CD4-positive, alpha-beta memory T cell (primary cell): Measurements from ENCODE around the gene PDE8A. TPM values are rescaled to one million over a fixed set of nuclear protein-coding genes. Genes with fewer than 3 reads are reported as not detected.
A peak's percentile ranks its signal among the peaks of the same experiment; 100 is the strongest.
"Not testable (repeated sequence)": the region's sequence is repeated elsewhere in the genome, so short reads cannot be mapped to it uniquely, and the experiment has no call there.

Experiments used
- CTCF ChIA-PET: fragments of 350-600 bp; sonication (Branson Sonifier 250); formaldehyde crosslinking; loops from one replicate; lab custom pipeline; 2021; ENCODE audit warnings: inconsistent platforms; ENCODE audit not compliant: partially characterized antibody; lab: Charles Lee
- POLR2A ChIA-PET: fragments of 350-600 bp; sonication (Branson Sonifier 250); formaldehyde crosslinking; loops from one replicate; lab custom pipeline; 2021; ENCODE audit not compliant: partially characterized antibody; lab: Charles Lee
- DNase-seq, 5 donors: peaks; one replicate each; pipeline versions ENCODE4 v3.0.0 to v3.0.0-alpha.2; 2020 to 2022; ENCODE audit warnings: mixed read lengths in 1 of 5
- H3K27ac ChIP-seq: one replicate; pipeline ENCODE4 v1.7.0; 2013; ENCODE audit warnings: low read depth, low read length
- H3K27me3 ChIP-seq: 2 replicates; pipeline ENCODE4 v1.7.0; 2013; ENCODE audit warnings: mild to moderate bottlenecking, low read length, moderate library complexity; ENCODE audit not compliant: insufficient read depth
- H3K36me3 ChIP-seq: 2 replicates; pipeline ENCODE4 v1.7.0; 2013; ENCODE audit warnings: mild to moderate bottlenecking, low read length, moderate library complexity; ENCODE audit not compliant: insufficient read depth
- H3K4me1 ChIP-seq: 2 replicates; pipeline ENCODE4 v1.7.0; 2013; ENCODE audit warnings: mild to moderate bottlenecking, low read length, moderate library complexity; ENCODE audit not compliant: insufficient read depth
- H3K4me3 ChIP-seq, 2 donors: one replicate each; pipeline ENCODE4 v1.7.0; 2013; ENCODE audit warnings: low read length in 2 of 2, mild to moderate bottlenecking in 1 of 2
- H3K9me3 ChIP-seq, 2 donors: one replicate each; pipeline ENCODE4 v1.7.0; 2013; ENCODE audit warnings: low read length in 2 of 2, control low read depth in 1 of 2; ENCODE audit not compliant: control insufficient read depth in 1 of 2
- H3K27ac Mint-ChIP-seq, 7 donors: one replicate each; pipeline ENCODE4 v1.8.0; 2020 to 2021; ENCODE audit warnings: mixed read lengths in 7 of 7, mild to moderate bottlenecking in 6 of 7, inconsistent platforms in 3 of 7, moderate library complexity in 3 of 7
- H3K27me3 Mint-ChIP-seq, 2 donors: one replicate each; pipeline ENCODE4 v1.8.0; 2020 to 2021; ENCODE audit warnings: mixed read lengths in 2 of 2
- H3K36me3 Mint-ChIP-seq, 2 donors: one replicate each; pipeline ENCODE4 v1.8.0; 2020 to 2021; ENCODE audit warnings: mixed read lengths in 2 of 2, inconsistent platforms in 1 of 2, mild to moderate bottlenecking in 1 of 2
- H3K4me1 Mint-ChIP-seq, 4 donors: one replicate each; pipeline ENCODE4 v1.8.0; 2020 to 2021; ENCODE audit warnings: mixed read lengths in 4 of 4, mild to moderate bottlenecking in 1 of 4
- H3K4me3 Mint-ChIP-seq, 8 donors: one replicate each; pipeline ENCODE4 v1.8.0; 2020 to 2021; ENCODE audit warnings: mixed read lengths in 8 of 8, mild to moderate bottlenecking in 7 of 8, moderate library complexity in 6 of 8, inconsistent platforms in 3 of 8
- H3K9me3 Mint-ChIP-seq, 8 donors: one replicate each; pipeline ENCODE4 v1.8.0; 2020 to 2021; ENCODE audit warnings: mixed read lengths in 8 of 8, mild to moderate bottlenecking in 5 of 8, inconsistent platforms in 3 of 8, moderate library complexity in 1 of 8
- intact Hi-C: fragments of 100-400 bp; cut with micrococcal nuclease; formaldehyde crosslinking; loops from one replicate; pipeline ENCODE4 v1.15.1; 2023
- polyA plus RNA-seq, 2 donors: library from polyadenylated mRNA; unstranded; fragments of 300-500 nt; fragmentation: Illumina TruSeq; gene quantifications; one replicate each; pipeline ENCODE4 v1.2.3, GENCODE V29; 2021
- total RNA-seq, 2 experiments: library from RNA; stranded (reverse); gene quantifications; one replicate each; pipeline ENCODE4 v1.2.3, GENCODE V29; 2021

The PDE8A gene
- total and polyA plus RNA-seq, 4 experiments from 2014 or later = 1.9 to 41.3 (median 22.4) TPM

- H3K4me1 ChIP-seq = peaks cover 27% of the 10 kb centered on the region
- no peak for DNase-seq
Measured at GRCh38 chr15:85008474-85009260, 27.0 kb downstream of the PDE8A start.

GRCh38 chr15:85009435-85009834 is 27.8 kb downstream of the PDE8A start:
- peaks cover 27% of the 10 kb centered on the region for H3K4me1 ChIP-seq
- CTCF ChIA-PET = no interaction called here
- peaks cover 3 to 4% of the 10 kb centered on the region in 2 donors for H3K36me3 Mint-ChIP-seq
- no peaks in the 10 kb centered on the region for H3K27me3 Mint-ChIP-seq
- H3K36me3 ChIP-seq = no peaks in the 10 kb centered on the region
- POLR2A ChIA-PET = no interaction called here
- peaks cover 0 to 6% (median 0%) of the 10 kb centered on the region in 8 donors for H3K9me3 Mint-ChIP-seq
- H3K4me3 ChIP-seq = no peak overlapping the region
- intact Hi-C loops = no loop called here
- no peak overlapping the region for H3K4me3 Mint-ChIP-seq
- no peaks in the 10 kb centered on the region for H3K9me3 ChIP-seq
- H3K27ac ChIP-seq = no peak overlapping the region
- peaks cover 20 to 67% (median 39%) of the 10 kb centered on the region in 4 donors for H3K4me1 Mint-ChIP-seq
- DNase-seq = no peak
- no peaks in the 10 kb centered on the region for H3K27me3 ChIP-seq
- H3K27ac Mint-ChIP-seq = peak overlapping the region in 1 of 7 donors; percentile 1

More at GRCh38 chr15:85008474-85009260, 27.0 kb downstream of the PDE8A start:
- Mint-ChIP-seq H3K4me1 (peaks cover 23 to 68% (median 44%) of the 10 kb centered on the region in 4 donors), H3K4me3 (peak overlapping the region in 3 of 8 donors; percentile 4 to 34 (median 7)), H3K36me3 (peaks cover 3 to 4% of the 10 kb centered on the region in 2 donors), H3K27me3 (no peaks in the 10 kb centered on the region), H3K9me3 (peaks cover 0 to 6% (median 0%) of the 10 kb centered on the region in 8 donors), H3K27ac (peak overlapping the region in 4 of 7 donors; percentile 1 to 78 (median 30))
- no peaks in the 10 kb centered on the region for H3K27me3 ChIP-seq
- intact Hi-C loops = no loop called here
- POLR2A ChIA-PET = no interaction called here
- CTCF ChIA-PET = no interaction called here
- H3K36me3 ChIP-seq = no peaks in the 10 kb centered on the region
- H3K4me3 ChIP-seq = no peak overlapping the region
- no peak overlapping the region for H3K27ac ChIP-seq
- H3K9me3 ChIP-seq = no peaks in the 10 kb centered on the region

GRCh38 chr15:85010071-85010385 is 28.4 kb downstream of the PDE8A start:
- H3K9me3 ChIP-seq = no peaks in the 10 kb centered on the region
- Mint-ChIP-seq H3K27me3 (no peaks in the 10 kb centered on the region), H3K27ac (no peak overlapping the region), H3K4me3 (no peak overlapping the region), H3K4me1 (peaks cover 17 to 64% (median 41%) of the 10 kb centered on the region in 4 donors), H3K36me3 (peaks cover 3 to 4% of the 10 kb centered on the region in 2 donors), H3K9me3 (peaks cover 0 to 6% (median 0%) of the 10 kb centered on the region in 8 donors)
- ChIA-PET POLR2A (no interaction called here), CTCF (interaction anchor here (1.6 kb wide), 1 partner anchor 37 kb away, joined by 4 read pairs; no protein-coding TSS in a partner anchor)
- DNase-seq = no peak
- no peaks in the 10 kb centered on the region for H3K36me3 ChIP-seq
- no peak overlapping the region for H3K27ac ChIP-seq
- no peaks in the 10 kb centered on the region for H3K27me3 ChIP-seq
- no peak overlapping the region for H3K4me3 ChIP-seq
- intact Hi-C loops = no loop called here
- H3K4me1 ChIP-seq = peaks cover 27% of the 10 kb centered on the region

- H3K4me3 Mint-ChIP-seq = no peak overlapping the region
- POLR2A ChIA-PET = no interaction called here
- H3K4me3 ChIP-seq = no peak overlapping the region
- H3K4me1 ChIP-seq = peaks cover 27% of the 10 kb centered on the region
- no peak overlapping the region for H3K27ac Mint-ChIP-seq
- H3K4me1 Mint-ChIP-seq = peaks cover 18 to 64% (median 41%) of the 10 kb centered on the region in 4 donors
- H3K27me3 ChIP-seq = no peaks in the 10 kb centered on the region
- H3K36me3 Mint-ChIP-seq = peaks cover 3 to 4% of the 10 kb centered on the region in 2 donors
- CTCF ChIA-PET = interaction anchor here (1.6 kb wide), 1 partner anchor 36 kb away, joined by 4 read pairs; no protein-coding TSS in a partner anchor
- H3K36me3 ChIP-seq = no peaks in the 10 kb centered on the region
- no peaks in the 10 kb centered on the region for H3K9me3 ChIP-seq
- H3K27ac ChIP-seq = no peak overlapping the region
- intact Hi-C loops = no loop called here
- DNase-seq = peak in 1 of 5 donors; percentile 33
- H3K9me3 Mint-ChIP-seq = peaks cover 0 to 6% (median 0%) of the 10 kb centered on the region in 8 donors
- no peaks in the 10 kb centered on the region for H3K27me3 Mint-ChIP-seq
Measured at GRCh38 chr15:85010386-85011159, 28.9 kb downstream of the PDE8A start.

- Mint-ChIP-seq H3K36me3 (peaks cover 3 to 4% of the 10 kb centered on the region in 2 donors), H3K4me1 (peaks cover 19 to 66% (median 41%) of the 10 kb centered on the region in 4 donors), H3K27me3 (no peaks in the 10 kb centered on the region), H3K9me3 (peaks cover 0 to 6% (median 0%) of the 10 kb centered on the region in 8 donors), H3K27ac (no peak overlapping the region), H3K4me3 (no peak overlapping the region)
- peaks cover 27% of the 10 kb centered on the region for H3K4me1 ChIP-seq
- no peaks in the 10 kb centered on the region for H3K36me3 ChIP-seq
- intact Hi-C loops = no loop called here
- no peak overlapping the region for H3K4me3 ChIP-seq
- H3K27ac ChIP-seq = no peak overlapping the region
- ChIA-PET POLR2A (no interaction called here), CTCF (interaction anchor here (1.6 kb wide), 1 partner anchor 35 kb away, joined by 4 read pairs; no protein-coding TSS in a partner anchor)
- no peaks in the 10 kb centered on the region for H3K27me3 ChIP-seq
- DNase-seq = no peak
- no peaks in the 10 kb centered on the region for H3K9me3 ChIP-seq
Measured at GRCh38 chr15:85011160-85011571, 29.5 kb downstream of the PDE8A start.

GRCh38 chr15:85011724-85012123 is 30.1 kb downstream of the PDE8A start:
- intact Hi-C loops, H3K4me3 ChIP-seq, H3K27me3 Mint-ChIP-seq, H3K27me3 ChIP-seq, H3K9me3 ChIP-seq, CTCF ChIA-PET, H3K9me3 Mint-ChIP-seq, H3K4me3 Mint-ChIP-seq, DNase-seq, H3K27ac Mint-ChIP-seq, H3K36me3 ChIP-seq, POLR2A ChIA-PET, H3K27ac ChIP-seq, H3K36me3 Mint-ChIP-seq: not testable (repeated sequence)
- H3K4me1 Mint-ChIP-seq = peaks cover 19 to 62% (median 42%) of the 10 kb centered on the region in 4 donors
- peaks cover 27% of the 10 kb centered on the region for H3K4me1 ChIP-seq

GRCh38 chr15:85013785-85014184 is 32.1 kb downstream of the PDE8A start:
- H3K27me3 ChIP-seq = no peaks in the 10 kb centered on the region
- Mint-ChIP-seq H3K27me3 (no peaks in the 10 kb centered on the region), H3K4me3 (no peak overlapping the region), H3K27ac (peak overlapping the region in 1 of 7 donors; percentile 54), H3K9me3 (peaks cover 0 to 6% (median 0%) of the 10 kb centered on the region in 8 donors), H3K36me3 (peaks cover 3 to 4% of the 10 kb centered on the region in 2 donors), H3K4me1 (peaks cover 13 to 51% (median 35%) of the 10 kb centered on the region in 4 donors)
- CTCF ChIA-PET = no interaction called here
- DNase-seq = no peak
- no peaks in the 10 kb centered on the region for H3K36me3 ChIP-seq
- H3K4me3 ChIP-seq = no peak overlapping the region
- no peak overlapping the region for H3K27ac ChIP-seq
- no peaks in the 10 kb centered on the region for H3K9me3 ChIP-seq
- H3K4me1 ChIP-seq = peaks cover 17% of the 10 kb centered on the region
- intact Hi-C loops = no loop called here
- POLR2A ChIA-PET = no interaction called here
